IMR-90 (cell line): Measurements from ENCODE around the gene BEND2. TPM values are rescaled to one million over a fixed set of nuclear protein-coding genes. Genes with fewer than 3 reads are reported as not detected.

Source experiments
- ATAC-seq: fragments of 200-7000 bp; cut with Tn5 transposase; 2 replicates; pipeline ENCODE4 v1.9.1; 2020; ENCODE audit warnings: low read depth, mild to moderate bottlenecking, moderate library complexity
- BruUV-seq: library from RNA; stranded (reverse); fragments of 400-500 nt; replicated peaks from 2 replicates; lab custom pipeline; 2021; lab: Mats Ljungman, UMichigan
- CTCF ChIA-PET: fragments of 300-600 bp; formaldehyde crosslinking; extraction: SDS; loops from one replicate; lab custom pipeline; 2021; ENCODE audit warnings: antibody characterized with exemption; lab: Yijun Ruan, JAX
- POLR2A ChIA-PET: fragments of 300-600 bp; sonication (Branson Sonifier 250); formaldehyde crosslinking; loops from one replicate; lab custom pipeline; 2022; ENCODE audit warnings: antibody characterized with exemption; ENCODE audit not compliant: unreplicated experiment; lab: Charles Lee
- DNase-seq: peaks from one replicate; pipeline ENCODE4 v3.0.0; 2013
- H2AFZ ChIP-seq: replicated peaks from 2 replicates; pipeline ENCODE3; 2013; ENCODE audit warnings: low read length, mild to moderate bottlenecking; ENCODE audit not compliant: poor library complexity
- H2AK5ac ChIP-seq: 2 replicates; pipeline ENCODE4 v1.6.1; 2013; ENCODE audit warnings: low read depth, low read length, inconsistent platforms
- H2AK9ac ChIP-seq: replicated peaks from 2 replicates; pipeline ENCODE3; 2013; ENCODE audit warnings: mild to moderate bottlenecking, low read depth, low read length, moderate library complexity; ENCODE audit not compliant: poor library complexity
- H2BK120ac ChIP-seq: 2 replicates; pipeline ENCODE4 v1.6.1; 2013; ENCODE audit warnings: low read depth, low read length, inconsistent platforms
- H2BK15ac ChIP-seq: 3 replicates; pipeline ENCODE4 v1.6.1; 2013; ENCODE audit warnings: low read depth, low read length, inconsistent platforms
- H2BK20ac ChIP-seq: 2 replicates; pipeline ENCODE4 v1.6.1; 2013; ENCODE audit warnings: low read depth, mild to moderate bottlenecking, inconsistent platforms, low read length, moderate library complexity
- H2BK5ac ChIP-seq: 2 replicates; pipeline ENCODE4 v1.6.1; 2013; ENCODE audit warnings: mild to moderate bottlenecking, low read depth, low read length, inconsistent platforms; ENCODE audit not compliant: poor library complexity, severe bottlenecking
- H3K14ac ChIP-seq: replicated peaks from 2 replicates; pipeline ENCODE4 v1.6.1; 2013; ENCODE audit warnings: low read depth, low read length, inconsistent platforms
- H3K18ac ChIP-seq: 2 replicates; pipeline ENCODE4 v1.6.1; 2013; ENCODE audit warnings: low read depth, low read length, control low read depth
- H3K23ac ChIP-seq: 2 replicates; pipeline ENCODE4 v1.6.1; 2013; ENCODE audit warnings: low read depth, low read length, inconsistent platforms
- H3K27ac ChIP-seq: 2 replicates; pipeline ENCODE4 v1.5.1; 2013; ENCODE audit warnings: mild to moderate bottlenecking, control low read depth, low read length; ENCODE audit not compliant: insufficient read depth
- H3K27me3 ChIP-seq: 2 replicates; pipeline ENCODE4 v1.6.1; 2013; ENCODE audit warnings: low read length; ENCODE audit not compliant: control insufficient read depth, insufficient read depth
- H3K36me3 ChIP-seq: 2 replicates; pipeline ENCODE4 v1.6.1; 2013; ENCODE audit warnings: low read length, mixed read lengths; ENCODE audit not compliant: control insufficient read depth, insufficient read depth
- H3K4ac ChIP-seq: 2 replicates; pipeline ENCODE4 v1.6.1; 2013; ENCODE audit warnings: low read depth, low read length, inconsistent platforms
- H3K4me1 ChIP-seq: 2 replicates; pipeline ENCODE4 v1.6.1; 2013; ENCODE audit warnings: low read length, mixed read lengths; ENCODE audit not compliant: control insufficient read depth, insufficient read depth
- H3K4me2 ChIP-seq: 2 replicates; pipeline ENCODE4 v1.6.1; 2013; ENCODE audit warnings: low read depth, mild to moderate bottlenecking, control low read depth, low read length, moderate library complexity
- H3K4me3 ChIP-seq: 2 replicates; pipeline ENCODE4 v1.5.1; 2013; ENCODE audit warnings: low read depth, mild to moderate bottlenecking, control low read depth, low read length, moderate library complexity; ENCODE audit not compliant: insufficient read depth
- H3K56ac ChIP-seq: 2 replicates; pipeline ENCODE4 v1.6.1; 2013; ENCODE audit warnings: low read length, inconsistent platforms; ENCODE audit not compliant: insufficient read depth; ENCODE audit errors: extremely low read depth
- H3K79me1 ChIP-seq, 2 experiments: 2 replicates each; pipeline ENCODE4 v1.6.1; 2013; ENCODE audit warnings: low read length in 2 of 2, inconsistent platforms in 1 of 2, low read depth in 1 of 2
- H3K9ac ChIP-seq: 2 replicates; pipeline ENCODE4 v1.6.1; 2013; ENCODE audit warnings: low read depth, low read length, control low read depth
- H3K9me1 ChIP-seq: 2 replicates; pipeline ENCODE4 v1.6.1; 2013; ENCODE audit warnings: low read length, inconsistent platforms; ENCODE audit not compliant: insufficient read depth
- H3K9me3 ChIP-seq: 2 replicates; pipeline ENCODE4 v1.6.1; 2013; ENCODE audit warnings: low read length; ENCODE audit not compliant: control insufficient read depth, insufficient read depth
- H4K20me1 ChIP-seq: 2 replicates; pipeline ENCODE4 v1.6.1; 2013; ENCODE audit warnings: low read length, inconsistent platforms; ENCODE audit not compliant: insufficient read depth
- H4K5ac ChIP-seq: 2 replicates; pipeline ENCODE4 v1.6.1; 2013; ENCODE audit warnings: mild to moderate bottlenecking, low read depth, low read length, control low read depth
- H4K8ac ChIP-seq, 2 experiments: 2 replicates each; pipeline ENCODE4 v1.6.1; 2013; ENCODE audit warnings: low read depth in 2 of 2, low read length in 2 of 2, control low read depth in 1 of 2, inconsistent platforms in 1 of 2
- H4K91ac ChIP-seq: 2 replicates; pipeline ENCODE4 v1.6.1; 2013; ENCODE audit warnings: low read depth, low read length, inconsistent platforms; ENCODE audit not compliant: insufficient read depth
- BHLHE40 ChIP-seq: fragments of 150-350 bp; IDR thresholded peaks from 2 replicates; pipeline ENCODE4 v1.6.1; 2016; ENCODE audit warnings: mild to moderate bottlenecking, low read depth, low read length
- CEBPB ChIP-seq: IDR thresholded peaks from 2 replicates; pipeline ENCODE4 v1.6.1; 2012; ENCODE audit warnings: low read depth, low read length, improper control_type of control experiment
- CHD1 ChIP-seq: IDR thresholded peaks from 2 replicates; pipeline ENCODE4 v1.6.1; 2012; ENCODE audit warnings: low read depth, low read length, improper control_type of control experiment
- ELK1 ChIP-seq: fragments of 150-350 bp; IDR thresholded peaks from 2 replicates; pipeline ENCODE4 v1.6.1; 2016; ENCODE audit warnings: low read depth, mild to moderate bottlenecking, low read length, moderate library complexity, borderline replicate concordance
- FOS ChIP-seq: fragments of 150-350 bp; IDR thresholded peaks from 2 replicates; pipeline ENCODE4 v1.6.1; 2016; ENCODE audit warnings: low read depth, low read length
- MXI1 ChIP-seq: IDR thresholded peaks from 2 replicates; pipeline ENCODE4 v1.6.1; 2012; ENCODE audit warnings: low read depth, mild to moderate bottlenecking, low read length, moderate library complexity, borderline replicate concordance
- NFE2L2 ChIP-seq: fragments of 150-350 bp; IDR thresholded peaks from 2 replicates; pipeline ENCODE4 v1.6.1; 2016; ENCODE audit warnings: low read depth, mild to moderate bottlenecking, low read length
- RAD21 ChIP-seq: IDR thresholded peaks from 2 replicates; pipeline ENCODE4 v1.6.1; 2012; ENCODE audit warnings: low read length, improper control_type of control experiment
- RFX5 ChIP-seq: IDR thresholded peaks from 2 replicates; pipeline ENCODE4 v1.8.0; 2012; ENCODE audit warnings: low read depth, mild to moderate bottlenecking, low read length, moderate library complexity
- SMC3 ChIP-seq: fragments of 150-350 bp; IDR thresholded peaks from 2 replicates; pipeline ENCODE4 v1.6.1; 2016; ENCODE audit warnings: low read depth, mild to moderate bottlenecking, antibody characterized with exemption, low read length, moderate library complexity
- USF2 ChIP-seq: fragments of 150-350 bp; IDR thresholded peaks from 2 replicates; pipeline ENCODE4 v1.6.1; 2017; ENCODE audit warnings: mild to moderate bottlenecking, antibody characterized with exemption, low read length, low read depth
- WGBS, 2 experiments: methylation state at CpG; one replicate each; pipeline versions ENCODE4 v1.1.5 to v1.1.7; 2013; ENCODE audit warnings: missing lambda C conversion rate in 2 of 2; ENCODE audit not compliant: insufficient read length in 1 of 2; ENCODE audit errors: extremely low coverage in 2 of 2; 5-methylcytosine and 5-hydroxymethylcytosine counted together
- dilution Hi-C: fragments of 300-500 bp; cut with HindIII; formaldehyde crosslinking; loops from one replicate; pipeline ENCODE4 v1.14.3; 2018; ENCODE audit warnings: low sequenced_read_pairs; ENCODE audit not compliant: unreplicated experiment
- in situ Hi-C: fragments of 300-500 bp; cut with MboI; formaldehyde crosslinking; loops from 3 replicates; pipeline ENCODE4 v1.14.3; 2019; ENCODE audit warnings: low sequenced_read_pairs, inconsistent platforms, mixed read lengths
- intact Hi-C: fragments of 100-400 bp; cut with micrococcal nuclease; formaldehyde crosslinking; loops from 2 replicates; pipeline ENCODE4 v1.10.0; 2022
- polyA plus RNA-seq, 3 experiments: library from polyadenylated mRNA; depleted of rRNA; stranded (reverse); fragments of >200 nt; gene quantifications; 2 replicates each; pipeline ENCODE4 v1.2.3, GENCODE V29; 2012; ENCODE audit warnings: low replicate concordance in 1 of 3
- total RNA-seq: library from RNA; depleted of rRNA; stranded (reverse); fragments of >200 nt; gene quantifications from 2 replicates; pipeline ENCODE4 v1.2.3, GENCODE V29; 2012

BEND2 gene
- total and polyA plus RNA-seq, 2 of the 4 experiments (the other 2 are of a cell fraction): not detected

- no peaks in the 10 kb centered on the region for H3K4me1 ChIP-seq
- no peak overlapping the region for H2AFZ ChIP-seq
- BruUV-seq: no TSS peak
- no peak overlapping the region for H2BK15ac ChIP-seq
- no peak overlapping the region for H3K56ac ChIP-seq
- in situ Hi-C loops (no loop called here), dilution Hi-C loops (no loop called here), intact Hi-C loops (no loop called here)
- no peak overlapping the region for H3K18ac ChIP-seq
- no peak overlapping the region for H3K9ac ChIP-seq
- ChIA-PET CTCF (no interaction called here), POLR2A (no interaction called here)
- H3K36me3 ChIP-seq: no peaks in the 10 kb centered on the region
- H2BK20ac ChIP-seq: no peak overlapping the region
- no peak overlapping the region for H3K14ac ChIP-seq
- no peak overlapping the region for H2BK120ac ChIP-seq
- no peaks in the 10 kb centered on the region for H3K27me3 ChIP-seq
- H3K23ac ChIP-seq: no peak overlapping the region
- no peak for ATAC-seq
- no peak overlapping the region for H3K4ac ChIP-seq
- no peak overlapping the region for H2AK9ac ChIP-seq
- no CpG with 5 or more reads among the region's 1 CpG for WGBS, 2 experiments
- no peak overlapping the region for H2BK5ac ChIP-seq
- no peaks in the 10 kb centered on the region for H3K9me1 ChIP-seq
- H3K27ac ChIP-seq: no peak overlapping the region
- H3K9me3 ChIP-seq: no peaks in the 10 kb centered on the region
- no peak overlapping the region for H3K4me2 ChIP-seq
- no peak for DNase-seq
- H3K4me3 ChIP-seq: no peak overlapping the region
- H4K5ac ChIP-seq: no peak overlapping the region
- no peaks in the 10 kb centered on the region for H3K79me1 ChIP-seq
- H4K20me1 ChIP-seq: no peaks in the 10 kb centered on the region
- no peak overlapping the region for H4K91ac ChIP-seq
- H4K8ac ChIP-seq: no peak overlapping the region
- TF ChIP-seq BHLHE40 (no peak), CEBPB (no peak), SMC3 (no peak), FOS (no peak), CHD1 (no peak), NFE2L2 (no peak), MXI1 (no peak), RAD21 (no peak), USF2 (no peak), RFX5 (no peak), ELK1 (no peak)
- H2AK5ac ChIP-seq: no peak overlapping the region
These were observed 34.4 kb upstream of the BEND2 start for GRCh38 chrX:18255059-18255458.
